Subcutaneous abdominal adipose tissue (tissue), 5 donors: ENCODE results near the gene LARGE1.

Experiments
- H3K27ac ChIP-seq: one replicate; pipeline ENCODE4 v1.7.0; 2013; ENCODE audit warnings: low read depth, mild to moderate bottlenecking, inconsistent platforms, low read length, moderate library complexity
- H3K27me3 ChIP-seq, 5 donors: one replicate each; pipeline ENCODE4 v1.7.0; 2013; ENCODE audit warnings: low read length in 5 of 5, inconsistent platforms in 1 of 5; ENCODE audit not compliant: control insufficient read depth in 5 of 5, insufficient read depth in 4 of 5
- H3K36me3 ChIP-seq, 5 donors: one replicate each; pipeline ENCODE4 v1.7.0; 2013; ENCODE audit warnings: low read length in 5 of 5; ENCODE audit not compliant: control insufficient read depth in 5 of 5, insufficient read depth in 5 of 5
- H3K4me1 ChIP-seq, 5 donors: one replicate each; pipeline ENCODE4 v1.7.0; 2013; ENCODE audit warnings: low read length in 5 of 5, mild to moderate bottlenecking in 3 of 5, moderate library complexity in 1 of 5; ENCODE audit not compliant: control insufficient read depth in 5 of 5, insufficient read depth in 5 of 5
- H3K4me3 ChIP-seq, 5 donors: one replicate each; pipeline ENCODE4 v1.7.0; 2013; ENCODE audit warnings: low read length in 5 of 5, low read depth in 1 of 5
- H3K9ac ChIP-seq, 5 donors: one replicate each; pipeline ENCODE4 v1.7.0; 2013; ENCODE audit warnings: low read length in 5 of 5, mild to moderate bottlenecking in 4 of 5, moderate library complexity in 3 of 5
- H3K9me3 ChIP-seq, 5 donors: one replicate each; pipeline ENCODE4 v1.7.0; 2013; ENCODE audit warnings: low read length in 5 of 5; ENCODE audit not compliant: control insufficient read depth in 5 of 5
- donor health status: healthy.
- donor health status: healthy.
- donor health status: healthy.
- donor health status: healthy.
- donor health status: healthy.

The LARGE1 gene

DNA sequence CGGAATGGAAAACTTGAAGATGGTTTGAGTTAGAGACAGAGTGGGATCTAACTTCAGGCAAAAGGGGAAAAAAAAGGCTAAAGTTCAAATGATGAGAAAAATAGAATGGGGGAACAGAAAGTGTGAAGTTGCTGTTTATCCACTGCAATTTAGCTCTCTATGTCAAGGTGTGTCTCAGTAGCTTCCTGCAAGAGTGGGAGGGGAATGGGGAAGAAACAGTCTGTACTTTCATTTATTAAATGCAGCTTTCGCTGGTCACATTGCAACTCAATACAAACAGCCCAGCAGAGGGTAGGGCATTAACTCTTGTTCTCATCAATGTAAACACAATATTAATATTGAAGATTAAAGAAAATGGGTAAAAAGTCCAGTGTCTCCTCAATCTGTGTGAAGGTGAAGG is 647.4 kb downstream of the LARGE1 start:
- Histone ChIP-seq H3K4me3 (no peak overlapping the region), H3K36me3 (peaks cover 0 to 15% (median 8%) of the 10 kb centered on the region in 5 donors), H3K9me3 (no peaks in the 10 kb centered on the region), H3K4me1 (peaks cover 0 to 10% (median 9%) of the 10 kb centered on the region in 5 donors), H3K9ac (no peak overlapping the region), H3K27ac (no peak overlapping the region), H3K27me3 (no peaks in the 10 kb centered on the region)

DNA sequence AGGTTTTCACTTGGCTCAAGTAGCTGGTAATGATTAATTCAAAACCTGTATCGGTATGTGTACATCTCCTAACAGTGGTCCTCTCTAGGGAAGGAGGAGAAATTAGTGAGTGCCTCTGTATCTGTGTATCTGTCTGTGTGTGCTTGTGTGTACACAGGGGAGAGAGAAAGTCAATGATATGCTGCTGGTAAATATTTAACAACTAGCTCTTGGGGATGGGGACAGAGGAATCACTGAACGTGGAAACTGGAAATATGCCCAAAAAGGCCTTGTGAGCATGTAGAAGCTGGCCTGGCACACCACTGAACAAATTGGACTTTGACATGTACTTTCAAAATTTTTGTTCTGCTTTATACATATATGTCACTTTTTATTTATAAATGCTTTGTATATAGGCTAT is 648.1 kb downstream of the LARGE1 start:
- Histone ChIP-seq H3K27me3 (no peaks in the 10 kb centered on the region), H3K9me3 (no peaks in the 10 kb centered on the region), H3K27ac (no peak overlapping the region), H3K9ac (no peak overlapping the region), H3K4me3 (no peak overlapping the region), H3K4me1 (peaks cover 0 to 10% (median 9%) of the 10 kb centered on the region in 5 donors), H3K36me3 (peaks cover 0 to 14% (median 8%) of the 10 kb centered on the region in 5 donors)

DNA sequence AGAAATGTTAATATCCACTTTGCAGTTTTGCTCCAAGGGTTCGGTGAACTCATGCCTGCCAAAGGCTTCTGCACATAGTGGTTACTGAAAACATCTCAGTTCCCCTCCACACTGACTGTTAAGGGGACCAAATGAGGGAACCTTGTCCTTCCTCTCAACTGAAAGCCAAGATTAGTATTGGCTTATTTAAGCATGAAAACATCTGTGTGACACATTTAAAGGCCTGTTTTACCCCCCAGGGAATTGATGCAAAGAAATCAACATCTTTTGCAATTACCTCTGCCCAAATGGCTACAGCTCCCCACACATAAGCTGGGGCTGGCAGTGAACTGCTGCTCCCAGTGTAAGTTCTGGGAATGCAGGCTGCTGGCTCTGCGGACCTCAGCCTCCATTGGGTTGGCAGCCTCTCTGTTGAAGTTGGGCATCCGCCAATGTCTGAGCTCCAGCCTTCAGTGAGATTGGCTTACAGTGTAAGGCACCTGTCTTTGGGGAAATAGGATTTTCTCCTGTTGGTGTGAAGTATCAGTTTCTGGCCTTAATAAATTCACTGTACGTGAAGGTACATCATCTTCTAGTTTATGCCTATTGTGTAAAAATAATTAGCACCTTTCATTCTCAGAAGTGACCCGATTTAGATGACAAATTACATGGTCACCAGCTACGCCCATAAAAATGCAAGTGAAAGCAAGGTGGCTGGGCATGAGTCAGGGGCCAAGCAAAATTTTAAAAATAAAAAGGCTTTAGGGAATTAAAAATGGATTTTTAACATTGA is 648.7 kb downstream of the LARGE1 start:
- Histone ChIP-seq H3K36me3 (peaks cover 0 to 8% (median 3%) of the 10 kb centered on the region in 5 donors), H3K27me3 (no peaks in the 10 kb centered on the region), H3K4me3 (no peak overlapping the region), H3K4me1 (peaks cover 0 to 10% (median 9%) of the 10 kb centered on the region in 5 donors), H3K9ac (no peak overlapping the region), H3K9me3 (no peaks in the 10 kb centered on the region), H3K27ac (no peak overlapping the region)

DNA sequence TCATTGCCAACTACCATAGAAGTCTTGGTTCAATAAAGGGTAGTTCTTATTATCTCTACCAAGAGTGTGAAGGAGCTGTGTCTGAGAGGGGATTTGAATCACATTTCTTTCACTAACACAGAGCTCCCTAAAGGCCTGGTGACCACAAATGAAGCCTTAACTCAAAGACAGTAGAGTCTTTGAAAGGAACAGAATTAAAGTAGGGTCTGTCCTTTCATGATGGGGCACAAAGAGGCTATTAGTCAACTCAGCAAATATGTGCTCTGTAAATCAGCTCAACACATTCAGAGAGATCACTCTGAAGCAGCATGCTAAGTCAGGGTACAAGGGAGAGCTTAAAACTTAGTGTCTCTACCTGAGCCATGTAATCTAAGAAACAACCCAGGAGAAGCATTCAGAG is 649.7 kb downstream of the LARGE1 start:
- H3K9ac ChIP-seq, result no peak overlapping the region
- H3K27ac ChIP-seq, result no peak overlapping the region
- H3K36me3 ChIP-seq, result peaks cover 0 to 4% (median 0%) of the 10 kb centered on the region in 5 donors
- H3K9me3 ChIP-seq, result no peaks in the 10 kb centered on the region
- H3K4me3 ChIP-seq, result no peak overlapping the region
- peaks cover 0 to 10% (median 9%) of the 10 kb centered on the region in 5 donors for H3K4me1 ChIP-seq
- no peaks in the 10 kb centered on the region for H3K27me3 ChIP-seq

DNA sequence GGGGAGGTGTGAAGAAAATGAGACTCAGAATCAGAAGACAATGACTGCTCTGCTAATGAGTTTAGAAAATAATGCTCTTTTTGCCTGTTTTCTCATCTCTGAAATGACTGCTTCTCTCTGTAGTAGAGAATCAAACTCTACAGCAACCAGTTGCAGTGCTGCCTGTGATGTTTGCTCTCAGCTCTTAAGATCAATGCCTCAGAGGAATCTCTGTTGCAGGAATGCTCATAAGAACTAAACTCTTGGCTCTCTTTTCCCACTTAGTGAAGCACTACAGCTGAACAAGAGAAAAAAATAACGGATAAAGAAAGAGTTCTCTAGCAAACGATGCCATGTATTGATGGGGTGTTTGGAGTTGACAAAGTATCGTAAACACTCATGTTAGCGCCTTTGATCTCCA is 658.6 kb downstream of the LARGE1 start:
- Histone ChIP-seq H3K27ac (no peak overlapping the region), H3K27me3 (peaks cover 0 to 9% (median 5%) of the 10 kb centered on the region in 5 donors), H3K9me3 (no peaks in the 10 kb centered on the region), H3K9ac (no peak overlapping the region), H3K4me3 (no peak overlapping the region), H3K4me1 (no peaks in the 10 kb centered on the region), H3K36me3 (no peaks in the 10 kb centered on the region)

DNA sequence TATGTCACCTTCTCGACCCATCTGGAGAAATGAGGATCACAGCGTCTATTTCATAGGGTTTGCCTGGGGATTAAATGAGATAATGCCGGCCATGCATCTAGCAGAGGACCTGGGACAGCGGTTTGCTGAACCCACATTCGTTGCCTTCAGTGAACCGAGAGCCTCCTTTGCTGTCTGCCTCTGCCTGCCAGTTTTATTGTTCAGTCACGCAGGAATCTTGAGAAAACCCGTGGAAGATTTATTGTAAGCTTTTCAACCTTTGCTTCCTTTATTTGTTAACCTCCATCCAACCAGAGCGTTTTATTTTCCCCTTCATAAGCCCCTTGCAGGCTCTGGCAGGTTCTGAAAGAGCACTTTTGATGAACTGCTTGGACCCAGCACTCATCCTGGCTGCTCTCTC is 659.8 kb downstream of the LARGE1 start:
- H3K27ac ChIP-seq, result no peak overlapping the region
- H3K36me3 ChIP-seq, result no peaks in the 10 kb centered on the region
- H3K4me3 ChIP-seq, result no peak overlapping the region
- peaks cover 0 to 9% (median 5%) of the 10 kb centered on the region in 5 donors for H3K27me3 ChIP-seq
- H3K4me1 ChIP-seq, result peaks cover 0 to 3% (median 0%) of the 10 kb centered on the region in 5 donors
- H3K9ac ChIP-seq, result no peak overlapping the region
- no peaks in the 10 kb centered on the region for H3K9me3 ChIP-seq

DNA sequence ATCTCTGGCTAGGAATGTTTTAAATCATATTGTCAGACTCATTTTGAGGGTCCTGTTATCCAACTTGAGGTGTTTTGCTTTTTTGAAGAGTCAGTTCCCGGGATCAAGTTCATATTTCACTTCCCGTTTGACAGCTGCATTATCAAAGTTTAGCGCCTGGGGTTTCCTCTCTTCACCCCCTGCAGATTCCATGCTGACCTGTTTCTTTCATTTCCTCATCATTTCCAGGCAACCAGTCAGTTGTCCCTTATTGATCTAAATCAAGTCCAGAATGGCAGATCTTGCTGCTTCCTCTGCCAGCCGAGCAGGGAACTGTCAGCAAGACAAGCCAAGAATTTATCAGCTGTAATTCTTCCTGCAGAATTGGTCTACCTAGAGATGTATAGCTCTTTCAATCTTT is 664.5 kb downstream of the LARGE1 start:
- Histone ChIP-seq H3K4me1 (peaks cover 0 to 3% (median 0%) of the 10 kb centered on the region in 5 donors), H3K9ac (no peak overlapping the region), H3K27me3 (peaks cover 0 to 8% (median 3%) of the 10 kb centered on the region in 5 donors), H3K4me3 (no peak overlapping the region), H3K36me3 (no peaks in the 10 kb centered on the region), H3K9me3 (no peaks in the 10 kb centered on the region), H3K27ac (no peak overlapping the region)

DNA sequence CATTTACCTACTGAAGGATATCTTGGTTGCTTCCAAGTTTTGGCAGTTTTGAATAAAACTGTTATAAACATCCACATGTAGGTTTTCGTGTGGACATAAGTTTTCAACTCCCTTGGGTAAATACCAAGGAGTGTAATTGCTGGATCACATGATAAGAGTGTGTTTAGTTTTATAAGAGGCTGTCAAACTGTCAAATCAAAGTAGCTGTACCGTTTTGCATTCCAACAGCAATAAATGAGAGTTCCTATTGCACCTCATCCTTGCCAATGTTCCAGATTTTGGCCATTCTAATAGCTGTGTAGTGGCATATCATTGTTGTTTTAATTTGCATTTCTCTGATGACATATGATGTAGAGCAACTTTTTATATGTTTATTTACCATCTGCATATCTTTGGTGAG is 671.3 kb downstream of the LARGE1 start:
- Histone ChIP-seq H3K27ac (no peak overlapping the region), H3K27me3 (no peaks in the 10 kb centered on the region), H3K4me1 (no peaks in the 10 kb centered on the region), H3K4me3 (no peak overlapping the region), H3K36me3 (no peaks in the 10 kb centered on the region), H3K9ac (no peak overlapping the region), H3K9me3 (peaks cover 0 to 9% (median 4%) of the 10 kb centered on the region in 5 donors)

DNA sequence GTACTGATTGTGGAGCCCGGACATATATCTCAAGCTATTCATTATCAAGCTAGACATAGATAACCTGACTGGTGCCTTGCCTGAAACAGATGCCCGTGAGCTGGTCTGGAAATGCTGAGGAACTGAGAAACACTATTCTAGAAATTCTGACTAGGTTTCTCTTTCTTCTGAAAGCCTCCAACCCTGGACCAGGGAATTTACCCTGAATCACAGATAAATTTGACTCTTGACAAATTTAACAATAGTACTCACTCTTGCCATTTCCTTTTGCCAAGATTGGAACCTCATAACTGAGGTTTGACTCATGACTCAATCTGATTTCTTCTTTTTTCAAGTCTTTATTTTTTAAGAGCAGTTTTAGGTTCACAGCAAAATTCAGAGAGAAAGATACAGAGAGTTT is 672.5 kb downstream of the LARGE1 start:
- no peaks in the 10 kb centered on the region for H3K36me3 ChIP-seq
- peaks cover 0 to 10% (median 4%) of the 10 kb centered on the region in 5 donors for H3K9me3 ChIP-seq
- H3K4me1 ChIP-seq, result no peaks in the 10 kb centered on the region
- no peak overlapping the region for H3K27ac ChIP-seq
- no peaks in the 10 kb centered on the region for H3K27me3 ChIP-seq
- H3K9ac ChIP-seq, result no peak overlapping the region
- no peak overlapping the region for H3K4me3 ChIP-seq

DNA sequence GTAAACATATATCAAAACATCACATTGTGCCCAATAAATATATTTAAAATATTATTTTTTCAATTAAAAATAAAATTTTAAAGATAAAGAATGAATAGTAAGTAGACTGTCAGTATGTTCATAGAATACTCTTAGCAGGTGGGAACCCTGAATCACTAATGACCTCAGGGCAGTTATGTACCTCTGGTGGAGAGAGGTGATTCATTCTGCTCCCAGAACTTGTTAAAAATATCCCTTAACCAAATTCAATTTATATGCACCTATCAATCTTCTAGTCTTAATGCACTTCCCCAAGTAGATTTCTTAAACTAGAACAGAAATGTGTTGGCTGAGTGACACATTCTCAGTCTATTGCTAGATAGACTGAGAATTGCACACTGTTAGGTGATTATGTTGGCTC is 678.2 kb downstream of the LARGE1 start:
- Histone ChIP-seq H3K9ac (no peak overlapping the region), H3K4me1 (no peaks in the 10 kb centered on the region), H3K36me3 (no peaks in the 10 kb centered on the region), H3K4me3 (no peak overlapping the region), H3K27ac (no peak overlapping the region), H3K9me3 (peaks cover 0 to 13% (median 4%) of the 10 kb centered on the region in 5 donors), H3K27me3 (no peaks in the 10 kb centered on the region)
